GM12878 (cell line): Measurements from ENCODE around the gene ZBTB32. TPM values are rescaled to one million over a fixed set of nuclear protein-coding genes. Genes with fewer than 3 reads are reported as not detected.

Experiments
- CREB1 ChIP-seq: IDR thresholded peaks from 2 replicates; pipeline ENCODE4 v1.6.1; 2012; ENCODE audit warnings: low read depth, mild to moderate bottlenecking, inconsistent platforms
- CUX1 ChIP-seq: IDR thresholded peaks from 2 replicates; pipeline ENCODE4 v1.6.1; 2012; ENCODE audit warnings: improper control_type of control experiment, low read depth, low read length; ENCODE audit not compliant: insufficient replicate concordance
- LARP7 ChIP-seq: fragments of 450-650 bp; IDR thresholded peaks from 2 replicates; pipeline ENCODE4 v1.6.1; 2017; ENCODE audit warnings: mild to moderate bottlenecking
- PBX3 ChIP-seq: IDR thresholded peaks from 2 replicates; pipeline ENCODE4 v1.6.1; 2011; ENCODE audit warnings: mild to moderate bottlenecking, low read depth, low read length, moderate library complexity; ENCODE audit not compliant: insufficient replicate concordance
- PRDM15 ChIP-seq: fragments of 450-650 bp; formaldehyde crosslinking; IDR thresholded peaks from 2 replicates; pipeline ENCODE4 v1.4.0; 2020; ENCODE audit warnings: mild to moderate bottlenecking, moderate library complexity
- SIN3A ChIP-seq: IDR thresholded peaks from 2 replicates; pipeline ENCODE4 v1.6.1; 2012; ENCODE audit warnings: low read depth, low read length, improper control_type of control experiment
- SPI1 ChIP-seq: IDR thresholded peaks from 2 replicates; pipeline ENCODE4 v1.6.1; 2011; ENCODE audit warnings: low read depth, mild to moderate bottlenecking, low read length, moderate library complexity, borderline replicate concordance; ENCODE audit not compliant: insufficient read depth
- USF1 ChIP-seq: IDR thresholded peaks from 2 replicates; pipeline ENCODE4 v1.6.1; 2011; ENCODE audit warnings: borderline replicate concordance, low read depth, mild to moderate bottlenecking, moderate library complexity, mixed read lengths, low read length; ENCODE audit not compliant: insufficient read depth; ENCODE audit errors: extremely low read length
- ZNF207 ChIP-seq: fragments of 450-650 bp; IDR thresholded peaks from 2 replicates; pipeline ENCODE4 v1.6.1; 2014; ENCODE audit warnings: antibody characterized with exemption, mild to moderate bottlenecking, borderline replicate concordance
- ZNF217 ChIP-seq: fragments of 450-650 bp; IDR thresholded peaks from 2 replicates; pipeline ENCODE4 v1.6.1; 2017; ENCODE audit warnings: antibody characterized with exemption, mild to moderate bottlenecking
- ZNF592 ChIP-seq: fragments of 450-650 bp; IDR thresholded peaks from 2 replicates; pipeline ENCODE4 v1.6.1; 2017; ENCODE audit warnings: mild to moderate bottlenecking, moderate library complexity
- polyA plus RNA-seq, 11 experiments: library from polyadenylated mRNA; depleted of rRNA in 4 of 11; unstranded in 6 of 11; stranded (reverse) in 5 of 11; fragments of >200 nt; fragmentation: Nextera tagmentation in 4 of 11; fragmentation: Illumina TruSeq in 1 of 11; extraction: Ambion mirVana in 4 of 11; extraction: Trizol in 1 of 11; gene quantifications; 1 replicate in 1 of 11; 2 replicates in 10 of 11; pipeline versions ENCODE4 v1.2.1 to v1.2.3, GENCODE V29; 2011 to 2016; ENCODE audit warnings: inconsistent platforms in 2 of 11, missing spikeins in 2 of 11, low read depth in 1 of 11
- total RNA-seq, 4 experiments: library from RNA; depleted of rRNA in 3 of 4; stranded (reverse); fragments of >200 nt in 3 of 4; fragmentation: Illumina TruSeq in 1 of 4; extraction: Trizol in 1 of 4; gene quantifications; 2 replicates each; pipeline versions ENCODE4 v1.2.1 to v1.2.3, GENCODE V29; 2013 to 2021

Gene ZBTB32
- total and polyA plus RNA-seq, 10 of the 15 experiments (the other 5 are each of a cell fraction or from before 2014, with no cell fraction given), result 1.0 to 46.7 (median 16.0) TPM

- TF ChIP-seq CUX1 (no peak), LARP7 (peak; percentile 76; the same call in 1 of the 2 replicates), PBX3 (no peak), USF1 (no peak), CREB1 (peak; percentile 61; the same call in 1 of the 2 replicates), SPI1 (no peak), PRDM15 (CRISPR knock-in tag) (no peak), ZNF217 (no peak), SIN3A (peak; percentile 24), ZNF592 (no peak), ZNF207 (no peak)
These were observed 12.7 kb downstream of the ZBTB32 start (continued) for GRCh38 chr19:35716801-35717664.
